GM12865 (cell line): Measurements from ENCODE around the gene VPS11.

Experiments
- DNase-seq: peaks from one replicate; pipeline ENCODE4 v3.0.0; 2010; ENCODE audit warnings: low read depth
- H3K4me3 ChIP-seq: 2 replicates; pipeline ENCODE4 v1.5.1; 2011; ENCODE audit warnings: mild to moderate bottlenecking, low read depth, low read length, control low read depth
- CTCF ChIP-seq: IDR thresholded peaks from 2 replicates; pipeline ENCODE4 v1.5.1; 2011; ENCODE audit warnings: low read length, control low read depth, low read depth, inconsistent platforms; ENCODE audit not compliant: insufficient read depth; ENCODE audit errors: missing control alignments

The VPS11 gene

GRCh38 chr11:119091178-119091577, 23.6 kb downstream of the VPS11 start:
- DNase-seq = no peak
- TF ChIP-seq CTCF = no peak
- no peak overlapping the region for H3K4me3 ChIP-seq

- no peak for DNase-seq
- no peak overlapping the region; the same call in 1 of the 2 replicates for H3K4me3 ChIP-seq
- TF ChIP-seq CTCF = no peak
Observed at GRCh38 chr11:119091966-119092879, 24.6 kb downstream of the VPS11 start.

- TF ChIP-seq CTCF = no peak
- no peak for DNase-seq
- H3K4me3 ChIP-seq = peak overlapping the region; percentile 61
Observed at GRCh38 chr11:119092880-119093842, 25.5 kb downstream of the VPS11 start.

GRCh38 chr11:119093942-119094815, 26.6 kb downstream of the VPS11 start:
- DNase-seq = peak; percentile 48

GRCh38 chr11:119094816-119095065, 27.1 kb downstream of the VPS11 start:
- peak; percentile 66 for TF ChIP-seq CTCF
- H3K4me3 ChIP-seq = peak overlapping the region; percentile 61
- DNase-seq = peak; percentile 88

More at GRCh38 chr11:119093942-119094815, 26.6 kb downstream of the VPS11 start:
- no peak for TF ChIP-seq CTCF
- H3K4me3 ChIP-seq = peak overlapping the region; percentile 61

GRCh38 chr11:119095066-119095880, 27.7 kb downstream of the VPS11 start:
- DNase-seq = peak; percentile 100
- no peak for TF ChIP-seq CTCF
- H3K4me3 ChIP-seq = peak overlapping the region; percentile 61
